Mucosa of gallbladder (tissue), 1 donor: ENCODE results near the gene METTL13. TPM values are rescaled to one million over a fixed set of nuclear protein-coding genes. Genes with fewer than 3 reads are reported as not detected.
"Not testable (repeated sequence)": the region's sequence is repeated elsewhere in the genome, so short reads cannot be mapped to it uniquely, and the experiment has no call there.

Experiments
- DNase-seq: peaks from one replicate; pipeline ENCODE4 v3.0.0-alpha.2; 2020; ENCODE audit warnings: low spot score
- total RNA-seq: library from RNA; stranded (reverse); gene quantifications from one replicate; pipeline ENCODE4 v1.2.1, GENCODE V29; 2021
- donor health status: DM: no; HTN: no; CAD: no.

METTL13 gene
- total RNA-seq, 1 donor from 2014 or later: 25.6 TPM

DNA sequence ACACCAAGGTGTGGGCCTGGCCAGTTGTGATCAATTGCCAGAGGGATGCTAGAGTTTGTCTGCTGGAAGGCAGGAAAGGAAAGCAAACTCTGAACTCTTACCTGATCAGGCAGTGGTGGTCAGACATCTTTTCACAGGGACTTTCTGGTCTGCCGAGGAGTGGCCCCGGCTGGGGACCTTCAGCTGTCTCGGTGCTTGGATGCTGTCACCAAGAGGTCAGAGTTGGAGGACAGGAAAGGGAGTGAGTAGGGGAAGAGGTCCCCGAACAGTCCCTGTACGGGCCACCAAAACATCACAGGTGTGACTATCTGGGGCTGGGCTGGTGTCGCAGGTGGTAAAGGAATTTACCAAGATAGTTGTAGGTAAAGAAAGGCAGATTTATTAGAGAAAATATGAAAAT, 17.7 kb upstream of the METTL13 start:
- no peak for DNase-seq

DNA sequence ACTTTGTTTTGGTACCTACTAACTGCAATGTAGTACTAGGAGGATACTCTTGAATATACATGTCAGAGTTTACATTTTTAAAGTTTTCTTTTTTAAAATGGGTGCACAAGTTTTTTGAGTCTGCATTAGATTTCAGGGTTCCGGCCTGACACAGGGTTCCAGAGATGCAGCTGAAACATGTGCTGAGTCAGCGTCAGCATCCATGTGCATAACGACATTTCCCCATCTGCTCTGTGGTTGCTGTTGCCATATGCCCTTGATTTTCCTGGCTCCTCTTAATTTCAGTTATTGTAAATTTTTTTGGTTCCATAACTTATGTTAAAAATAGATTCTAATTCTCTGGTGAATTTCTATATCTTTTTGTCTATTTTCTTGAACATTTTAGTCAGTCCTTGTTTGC, 12.3 kb upstream of the METTL13 start:
- no peak for DNase-seq

DNA sequence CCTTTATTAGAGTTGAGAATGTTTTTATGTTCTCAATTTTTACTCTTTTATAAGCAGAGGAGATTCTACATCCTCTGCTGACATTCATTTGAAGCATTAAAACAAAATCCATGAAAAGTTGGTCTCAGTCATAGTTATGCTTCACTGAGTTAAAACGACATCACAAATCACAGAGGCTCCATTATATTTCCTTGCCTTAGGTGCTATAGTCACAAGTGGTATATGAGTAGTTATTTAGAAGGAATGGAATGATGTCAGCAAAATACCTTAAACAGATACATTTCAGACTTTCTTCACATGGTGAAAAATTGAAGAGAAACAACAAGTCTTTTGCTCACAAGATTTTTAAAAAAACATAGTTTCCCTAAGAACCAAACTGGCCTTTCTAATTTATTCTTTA, 11.7 kb upstream of the METTL13 start:
- DNase-seq: no peak

DNA sequence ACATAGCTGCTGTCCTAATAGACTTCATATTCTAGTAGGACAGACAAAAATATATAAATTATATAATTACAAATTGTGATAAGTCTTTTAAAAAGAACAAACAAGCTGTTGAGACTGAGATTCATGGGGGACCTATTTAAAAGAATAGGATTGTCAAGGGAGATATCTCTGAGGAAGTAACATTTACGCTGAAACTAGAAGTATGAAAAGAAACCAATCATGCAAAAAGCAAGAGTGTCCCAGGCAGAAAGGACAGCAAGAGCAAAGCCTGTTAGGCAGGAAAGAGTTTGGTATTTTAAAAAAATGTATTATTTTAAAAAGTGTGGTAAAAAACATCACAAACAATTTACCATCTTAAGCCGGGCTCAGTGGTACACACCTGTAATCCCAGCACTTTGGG, 9.1 kb upstream of the METTL13 start:
- DNase-seq: no peak

DNA sequence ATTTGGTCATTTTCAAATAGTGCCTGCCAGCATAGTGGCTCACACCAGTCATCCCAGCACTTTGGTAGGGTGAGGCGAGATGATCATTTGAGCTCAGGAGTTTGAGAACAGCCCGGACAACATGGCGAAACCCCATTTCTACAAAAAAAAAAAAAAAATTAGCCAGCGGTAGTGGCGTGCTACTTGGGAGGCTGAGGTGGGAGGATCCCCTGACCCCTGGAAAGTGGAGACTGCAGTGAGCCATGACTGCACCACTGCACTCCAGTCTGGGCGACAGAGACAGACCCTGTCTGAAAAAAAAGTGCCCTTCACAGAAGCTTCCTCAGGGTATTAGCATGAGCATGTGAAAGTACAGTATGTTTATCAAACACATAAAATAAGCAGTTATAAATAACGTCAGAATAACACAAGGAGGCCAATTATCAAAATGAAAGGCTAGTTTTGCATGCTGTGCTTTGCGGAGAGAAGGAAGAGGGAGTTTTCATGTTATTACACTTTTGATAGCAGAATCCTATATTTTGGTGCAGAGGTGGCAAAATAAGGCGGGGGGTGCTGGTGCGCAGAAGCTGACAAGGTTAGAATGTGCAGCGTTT, 781 bp upstream of the METTL13 start:
- no peak for DNase-seq

DNA sequence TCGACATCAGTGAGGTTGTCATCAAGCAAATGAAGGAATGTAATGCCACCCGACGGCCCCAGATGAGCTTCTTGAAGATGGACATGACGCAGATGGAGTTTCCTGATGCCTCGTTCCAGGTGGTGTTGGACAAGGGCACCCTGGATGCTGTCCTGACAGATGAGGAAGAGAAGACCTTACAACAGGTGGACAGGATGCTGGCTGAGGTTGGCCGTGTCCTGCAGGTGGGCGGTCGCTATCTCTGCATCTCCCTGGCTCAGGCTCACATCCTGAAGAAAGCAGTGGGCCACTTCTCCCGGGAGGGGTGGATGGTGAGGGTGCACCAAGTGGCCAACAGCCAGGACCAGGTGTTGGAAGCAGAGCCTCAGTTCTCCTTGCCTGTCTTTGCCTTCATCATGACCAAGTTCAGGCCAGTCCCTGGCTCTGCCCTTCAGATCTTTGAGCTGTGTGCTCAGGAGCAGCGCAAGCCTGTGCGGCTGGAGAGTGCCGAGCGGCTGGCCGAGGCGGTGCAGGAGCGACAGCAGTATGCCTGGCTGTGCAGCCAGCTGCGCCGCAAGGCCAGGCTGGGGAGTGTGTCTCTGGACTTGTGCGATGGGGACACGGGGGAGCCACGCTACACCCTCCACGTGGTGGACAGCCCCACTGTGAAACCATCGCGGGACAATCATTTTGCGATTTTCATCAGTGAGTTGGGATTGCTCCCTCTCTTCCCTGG, 2.5 kb downstream of the METTL13 start:
- DNase-seq: no peak

DNA sequence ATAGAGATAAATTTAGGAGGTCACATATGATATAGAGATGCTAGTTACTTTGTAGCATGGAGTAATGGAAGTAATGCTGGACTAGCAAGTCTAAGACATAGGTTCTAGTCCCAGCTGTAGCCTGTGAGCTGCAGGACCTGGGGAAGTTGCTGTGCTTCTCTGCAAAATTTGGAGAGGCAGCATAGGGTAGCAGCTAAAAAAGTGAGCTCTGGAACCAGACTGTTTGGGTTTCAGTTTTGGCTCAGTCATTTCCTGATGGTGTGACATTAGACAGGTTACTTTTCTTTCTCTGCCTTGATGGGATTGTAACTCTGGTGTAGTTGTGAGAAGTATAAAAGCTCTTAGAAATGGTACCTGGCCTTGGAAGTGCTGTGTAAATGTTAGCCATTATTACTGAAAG, 3.3 kb downstream of the METTL13 start:
- DNase-seq: no peak

DNA sequence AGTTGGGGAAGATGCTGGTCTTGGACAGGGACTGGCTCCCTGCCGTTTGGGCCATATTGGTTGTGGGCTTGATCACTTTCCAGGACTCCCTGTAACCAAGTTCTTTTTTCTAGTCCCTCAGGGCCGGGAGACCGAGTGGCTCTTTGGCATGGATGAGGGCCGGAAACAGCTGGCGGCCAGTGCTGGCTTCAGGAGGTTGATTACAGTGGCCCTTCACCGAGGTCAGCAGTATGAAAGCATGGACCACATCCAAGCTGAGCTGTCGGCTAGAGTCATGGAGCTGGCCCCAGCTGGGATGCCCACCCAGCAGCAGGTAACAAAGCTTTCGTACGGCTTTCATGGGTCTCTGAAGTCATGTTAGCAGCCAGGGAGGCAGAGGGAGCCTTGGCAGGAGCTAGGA, 4.3 kb downstream of the METTL13 start:
- no peak for DNase-seq

DNA sequence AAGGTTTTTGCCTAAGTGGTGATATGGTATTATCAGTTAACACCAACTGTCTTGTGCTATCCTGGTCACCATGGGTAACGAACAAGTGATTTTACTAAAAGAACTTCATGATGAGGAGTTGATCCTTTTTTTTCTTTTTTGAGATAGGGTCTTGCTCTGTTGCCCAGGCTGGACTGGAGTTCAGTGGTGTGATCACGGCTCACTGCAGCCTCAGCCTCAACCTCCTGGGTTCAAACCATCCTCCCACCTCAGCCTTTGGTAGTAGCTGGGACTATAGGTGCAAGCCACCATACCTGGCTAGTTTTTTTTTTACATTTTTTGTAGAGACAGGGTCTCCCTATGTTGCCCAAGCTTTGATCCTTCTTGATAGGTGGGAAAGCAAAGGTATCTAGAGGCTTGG, 5.1 kb downstream of the METTL13 start:
- DNase-seq: no peak

DNA sequence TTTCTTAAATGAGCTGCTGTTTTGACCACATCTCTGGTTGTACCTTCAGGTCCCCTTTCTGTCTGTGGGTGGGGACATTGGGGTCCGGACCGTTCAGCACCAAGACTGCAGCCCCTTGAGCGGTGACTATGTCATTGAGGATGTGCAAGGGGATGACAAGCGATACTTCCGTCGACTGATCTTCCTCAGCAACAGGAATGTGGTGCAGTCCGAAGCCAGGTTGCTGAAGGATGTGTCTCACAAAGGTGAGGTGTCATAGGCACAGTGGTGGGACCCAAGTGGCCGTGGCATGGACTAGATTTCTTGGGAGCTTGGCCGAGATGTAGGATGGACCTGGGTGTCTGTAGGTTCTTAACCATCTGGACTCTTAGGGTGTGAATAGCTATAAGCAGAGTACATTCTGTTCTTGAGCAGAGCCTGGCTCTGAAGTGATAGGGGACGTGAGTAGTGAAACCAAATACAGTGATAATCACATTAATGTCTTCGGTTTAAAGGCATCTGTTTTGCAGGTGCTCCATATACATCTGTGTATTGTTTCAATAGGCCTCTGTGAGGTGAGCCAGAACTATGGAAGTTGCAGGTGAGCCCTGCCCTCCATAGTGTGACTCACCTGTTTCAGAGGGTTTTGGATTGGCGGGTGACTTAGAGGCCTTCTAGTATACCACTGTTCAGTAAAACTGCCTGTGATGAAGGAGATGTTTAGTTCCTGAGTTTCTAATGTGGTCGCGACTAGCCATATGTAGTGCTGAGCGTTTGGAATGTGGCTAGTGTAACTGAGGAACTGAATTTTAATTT, 6.4 kb downstream of the METTL13 start:
- no peak for DNase-seq

DNA sequence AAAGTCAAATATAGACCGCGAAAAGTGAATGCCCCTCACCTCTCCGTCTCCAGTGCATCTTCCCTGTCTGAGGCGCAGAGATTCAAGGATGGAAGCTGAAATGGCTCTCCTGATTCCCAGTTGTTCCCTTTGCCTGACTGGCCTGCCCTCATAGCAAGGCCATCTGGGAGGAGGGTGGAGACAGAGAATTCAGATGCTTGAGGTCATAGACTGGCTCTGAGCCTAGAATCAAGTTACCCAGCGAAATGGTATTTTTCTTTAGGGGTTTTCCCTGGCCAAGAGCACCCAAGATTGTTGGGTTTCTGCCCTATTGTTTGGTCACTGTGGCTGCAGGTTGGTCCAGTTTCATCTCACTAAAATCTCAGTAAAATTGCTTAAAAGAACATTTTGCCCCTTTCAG, 7.2 kb downstream of the METTL13 start:
- DNase-seq: no peak

DNA sequence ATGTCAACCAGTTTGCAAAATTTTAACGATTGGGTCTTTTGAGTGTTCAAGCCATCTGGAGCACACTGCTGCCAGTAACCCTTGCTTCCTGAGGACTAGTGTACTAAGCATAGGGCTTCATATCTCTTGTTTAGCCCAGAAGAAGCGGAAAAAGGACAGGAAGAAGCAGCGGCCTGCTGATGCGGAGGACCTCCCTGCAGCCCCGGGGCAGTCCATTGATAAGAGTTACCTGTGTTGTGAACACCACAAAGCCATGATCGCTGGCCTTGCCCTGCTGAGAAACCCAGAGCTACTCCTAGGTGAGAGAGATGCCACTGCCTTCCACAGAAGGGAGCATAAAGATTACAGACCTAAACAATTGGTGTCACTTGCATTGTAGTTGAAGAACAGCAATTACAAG, 8.9 kb downstream of the METTL13 start:
- no peak for DNase-seq

DNA sequence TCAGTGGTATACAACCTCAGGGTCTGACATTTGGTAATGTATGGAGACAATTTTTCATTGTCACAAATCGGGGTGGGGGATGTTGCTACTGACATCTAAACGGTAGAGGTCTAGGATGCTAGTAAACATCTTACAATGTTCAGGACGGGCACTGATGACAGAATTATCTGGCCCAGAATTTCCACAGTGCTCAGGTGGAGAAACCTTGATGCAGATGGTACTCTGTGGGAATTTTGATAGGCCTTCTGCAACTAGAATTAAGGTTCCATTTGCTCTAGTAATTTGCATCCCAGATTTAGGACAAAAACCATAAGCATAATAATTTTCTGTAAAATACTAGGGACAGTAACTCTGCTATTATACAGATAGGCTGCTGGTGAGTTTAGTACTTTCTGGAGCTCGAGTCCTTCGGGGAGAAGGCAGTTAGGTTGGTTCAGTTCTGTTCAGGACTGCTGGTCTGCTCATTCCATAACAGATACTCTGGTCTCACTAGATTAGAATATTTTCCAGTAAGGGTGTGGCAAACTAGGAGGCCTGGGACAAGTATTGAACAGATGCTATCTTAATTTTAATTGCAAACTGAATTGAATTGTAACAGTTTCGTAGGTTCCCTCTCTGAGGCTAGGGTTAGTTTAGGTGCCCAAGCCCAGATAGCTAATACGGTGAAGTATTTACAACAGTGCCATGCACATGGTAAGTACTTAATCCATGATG, 11.4 kb downstream of the METTL13 start:
- no peak for DNase-seq

DNA sequence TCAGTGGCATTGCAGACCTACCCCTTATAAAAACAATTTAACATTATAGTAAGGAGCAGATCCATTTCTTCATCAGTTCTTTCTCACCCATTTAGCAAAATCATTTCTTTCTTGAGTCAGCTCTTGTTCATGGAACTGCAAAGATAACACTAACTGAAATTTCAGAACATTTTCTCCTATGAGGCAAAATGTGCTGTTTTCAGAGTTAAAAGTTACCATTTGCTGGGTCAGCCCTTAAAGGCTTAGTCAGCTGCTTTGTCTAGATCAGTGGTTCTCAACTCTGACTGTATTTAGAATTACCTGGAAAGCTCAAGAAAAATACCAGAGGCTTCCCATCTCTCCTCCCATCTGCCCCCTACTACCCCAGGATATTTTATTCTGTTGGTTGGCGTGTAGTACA, 12.2 kb downstream of the METTL13 start:
- no peak for DNase-seq

DNA sequence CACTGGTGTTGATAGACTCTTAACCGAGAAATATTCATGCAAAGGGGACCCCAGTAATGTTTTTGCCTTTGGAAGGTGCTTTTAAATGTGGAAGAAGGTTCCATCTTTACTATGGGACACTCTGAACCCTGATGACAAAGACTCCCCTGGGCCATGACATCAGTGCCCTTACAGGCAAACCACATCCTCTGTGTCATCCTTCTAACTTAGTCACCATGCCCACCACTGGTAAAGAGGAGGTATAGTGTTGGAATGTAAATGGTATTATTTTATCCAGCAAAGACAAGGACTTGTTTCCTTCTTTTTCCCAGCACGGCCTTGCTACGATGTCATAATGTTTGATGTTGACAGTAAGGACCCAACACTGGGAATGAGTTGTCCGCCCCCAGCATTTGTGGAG, 12.6 kb downstream of the METTL13 start:
- DNase-seq: no peak

DNA sequence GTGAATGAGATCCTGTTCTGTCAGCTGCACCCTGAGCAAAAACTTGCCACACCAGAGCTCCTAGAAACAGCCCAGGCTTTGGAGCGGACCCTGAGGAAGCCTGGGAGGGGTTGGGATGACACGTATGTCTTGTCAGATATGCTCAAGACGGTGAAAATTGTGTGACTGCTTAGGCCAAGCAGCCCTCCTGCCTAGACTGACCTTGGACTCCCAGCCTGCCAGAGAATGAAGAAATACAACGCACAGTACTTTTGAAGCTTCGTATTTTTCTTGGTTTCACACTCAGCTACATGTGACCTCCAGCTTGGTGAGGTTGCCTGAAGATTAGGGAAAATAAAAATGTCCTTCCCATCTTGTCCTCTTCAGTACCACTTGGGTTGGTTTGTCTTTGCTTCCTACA, 15.1 kb downstream of the METTL13 start:
- no peak for DNase-seq

DNA sequence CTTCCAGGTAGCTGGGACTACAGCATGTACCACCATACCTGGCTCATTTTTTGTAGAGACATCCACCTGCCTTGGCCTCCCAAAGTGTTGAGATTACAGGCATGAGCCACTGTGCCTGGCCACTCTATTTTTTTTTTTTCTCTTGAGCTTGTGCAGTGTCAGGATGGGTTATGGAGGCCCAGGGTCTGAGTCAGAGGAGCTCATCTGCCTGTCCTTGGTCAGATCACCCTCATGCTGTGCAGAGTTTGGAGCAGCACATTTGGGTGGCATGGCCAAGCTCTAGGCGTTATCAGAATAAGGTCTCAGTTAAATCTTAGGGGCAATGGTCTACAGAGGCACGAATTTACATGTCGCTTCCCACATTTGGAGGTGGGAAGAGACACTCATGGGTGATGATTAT, 16.9 kb downstream of the METTL13 start:
- DNase-seq: no peak

DNA sequence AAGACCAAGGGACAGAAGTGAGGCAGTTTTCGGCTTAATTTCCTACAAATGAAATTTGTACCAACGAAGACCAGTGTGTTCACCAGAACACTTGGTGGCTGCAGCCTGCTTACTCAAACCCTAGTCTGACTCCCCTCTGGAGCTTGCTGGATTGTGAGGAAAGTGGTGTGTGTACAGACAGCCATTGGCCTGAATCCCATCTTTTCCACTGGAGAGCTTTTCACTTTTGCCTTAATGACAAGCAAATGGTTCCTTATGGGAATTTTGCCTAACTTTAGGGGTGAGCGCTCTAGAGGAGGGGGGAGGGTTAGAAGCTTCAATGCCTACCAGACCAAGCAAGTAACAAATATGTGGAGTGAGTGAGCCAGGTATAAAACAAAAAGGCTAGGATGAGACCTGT, 17.3 kb downstream of the METTL13 start:
- DNase-seq: no peak

DNA sequence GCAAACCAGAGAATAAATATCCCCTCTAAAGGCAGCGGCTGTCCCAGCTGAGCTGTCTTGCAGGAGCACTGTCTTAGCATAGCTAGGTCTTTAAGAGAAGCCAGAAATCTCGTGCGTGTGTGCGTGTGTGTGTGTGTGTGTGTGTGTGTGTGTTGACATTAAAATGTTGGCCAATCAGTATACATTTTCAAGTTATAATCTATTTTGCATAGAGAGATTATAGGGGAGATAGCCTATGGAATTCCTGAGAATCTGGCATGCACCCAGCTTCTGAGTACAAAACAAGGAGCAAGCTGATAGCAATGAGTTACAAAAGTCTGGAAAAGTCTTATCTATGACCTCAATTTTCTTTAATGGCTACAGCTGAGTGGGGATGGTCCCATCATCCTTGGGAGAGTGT, 17.7 kb downstream of the METTL13 start:
- no peak for DNase-seq

DNA sequence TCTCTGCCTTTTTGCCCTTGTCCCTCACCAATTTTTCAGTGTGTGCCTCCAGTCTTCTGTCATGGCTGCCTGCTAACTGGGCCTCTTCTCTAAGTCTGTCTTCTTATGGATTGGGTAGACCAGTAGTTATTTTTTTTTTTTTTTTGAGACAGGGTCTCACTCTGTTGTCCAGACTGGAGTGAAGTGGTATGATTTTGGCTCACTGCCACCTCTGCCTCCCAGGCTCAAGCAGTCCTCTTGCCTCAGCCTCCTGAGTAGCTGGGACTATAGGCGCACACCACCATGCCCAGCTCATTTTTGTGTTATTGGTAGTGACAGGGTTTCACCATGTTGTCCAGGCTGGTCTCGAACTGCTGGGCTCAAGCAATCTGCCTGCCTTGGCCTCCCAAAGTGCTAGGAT, 18.2 kb downstream of the METTL13 start:
- not testable (repeated sequence) for DNase-seq

DNA sequence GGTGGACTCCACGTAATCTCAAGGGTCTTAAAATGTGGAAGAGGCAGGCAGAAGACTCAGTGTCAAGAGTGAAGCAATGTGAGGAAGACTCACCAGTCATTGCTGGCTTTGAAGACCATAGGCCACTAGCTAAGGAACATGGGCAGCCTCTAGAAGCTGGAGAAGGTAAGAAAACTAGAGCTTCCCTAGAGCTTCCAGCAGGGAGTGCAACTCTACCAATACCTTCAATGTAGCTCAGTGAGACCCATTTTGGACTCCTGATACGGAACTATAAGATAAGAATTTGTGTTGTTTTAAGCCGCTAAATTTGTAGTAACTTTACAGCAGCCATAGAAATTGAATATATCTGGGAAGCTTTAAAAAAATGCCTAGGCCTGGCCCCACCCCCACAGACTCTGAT, 18.9 kb downstream of the METTL13 start:
- no peak for DNase-seq

DNA sequence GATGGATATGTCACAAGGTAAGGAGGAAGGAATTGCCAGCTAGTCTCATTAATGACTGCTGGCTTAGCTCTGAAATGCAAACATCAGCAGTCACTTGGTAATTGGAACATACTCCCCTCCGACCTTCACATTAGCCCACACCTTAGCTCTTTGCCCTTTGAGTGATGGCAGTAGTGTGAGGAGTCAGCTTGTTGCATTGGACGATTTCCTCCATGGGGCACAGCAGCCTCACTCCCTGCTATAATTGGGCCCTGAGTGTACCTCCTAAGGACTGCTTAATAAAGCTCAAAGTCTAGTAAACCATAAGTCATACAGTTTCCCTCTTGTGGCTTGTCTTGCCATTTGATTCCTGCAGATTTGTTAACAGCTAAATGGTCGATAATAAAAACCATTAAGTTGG, 19.4 kb downstream of the METTL13 start:
- no peak for DNase-seq

DNA sequence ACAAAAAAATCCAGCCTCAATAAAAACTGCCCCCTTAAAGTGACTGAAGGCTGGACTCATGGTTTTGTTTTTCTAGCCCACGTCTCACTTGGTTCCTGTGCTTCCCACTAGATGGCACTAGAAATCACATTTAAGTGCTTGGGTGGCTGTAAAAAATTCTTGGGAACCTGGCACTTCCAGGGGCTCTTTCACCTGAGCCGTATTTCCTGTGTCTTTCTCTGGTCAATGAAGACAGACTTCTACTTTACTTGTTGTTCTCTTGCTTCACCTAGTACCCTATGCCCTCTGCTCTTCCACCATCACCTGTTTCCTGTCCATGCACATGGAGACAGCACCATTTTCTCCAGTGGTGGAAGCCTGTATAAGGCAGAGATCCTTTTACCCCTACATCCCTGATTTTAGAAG, 20.0 kb downstream of the METTL13 start:
- no peak for DNase-seq
